Endothelial cell of umbilical vein (primary cell): ENCODE data around the gene OMA1. TPM values are rescaled to one million over a fixed set of nuclear protein-coding genes. Genes with fewer than 3 reads are reported as not detected.

Experiments
- BruUV-seq: library from RNA; stranded (reverse); fragments of 400-500 nt; replicated peaks from 2 replicates; lab custom pipeline; 2021; lab: Mats Ljungman, UMichigan
- CTCF ChIA-PET: fragments of 300-600, 350-600 bp; sonication (Branson Sonifier 250); formaldehyde crosslinking; loops from one replicate; lab custom pipeline; 2021; ENCODE audit warnings: antibody characterized with exemption, inconsistent platforms; lab: Charles Lee
- POLR2A ChIA-PET: fragments of 300-600, 350-600 bp; sonication (Branson Sonifier 250); formaldehyde crosslinking; loops from one replicate; lab custom pipeline; 2021; ENCODE audit warnings: antibody characterized with exemption, inconsistent platforms; lab: Charles Lee
- DNase-seq: peaks from one replicate; pipeline ENCODE4 v3.0.0-alpha.2; 2011; ENCODE audit warnings: low read depth, low spot score
- FAIRE-seq: peaks from 2 replicates; lab custom pipeline; 2011; peaks lifted over from hg19 to GRCh38; lab: Jason Lieb, UNC
- H2AFZ ChIP-seq: 2 replicates; pipeline ENCODE4 v1.6.0; 2012; ENCODE audit warnings: low read depth, low read length, control low read depth, inconsistent platforms
- H3K27ac ChIP-seq: 2 replicates; pipeline ENCODE4 v1.5.1; 2011; ENCODE audit warnings: low read depth, mild to moderate bottlenecking, control low read depth, low read length, moderate library complexity; ENCODE audit not compliant: insufficient read depth
- H3K27me3 ChIP-seq, 2 experiments: 2 replicates each; pipeline versions ENCODE4 v1.6.0 to v1.6.1; 2011; ENCODE audit warnings: low read length in 2 of 2, mixed read lengths in 1 of 2; ENCODE audit not compliant: control insufficient read depth in 2 of 2, insufficient read depth in 2 of 2
- H3K36me3 ChIP-seq, 2 experiments: 2 replicates in 1 of 2; 3 replicates in 1 of 2; pipeline ENCODE4 v1.5.1; 2011; ENCODE audit warnings: low read length in 2 of 2, mild to moderate bottlenecking in 1 of 2, moderate library complexity in 1 of 2; ENCODE audit not compliant: control insufficient read depth in 2 of 2, insufficient read depth in 2 of 2; ENCODE audit errors: extremely low read depth in 1 of 2
- H3K4me1 ChIP-seq: 3 replicates; pipeline ENCODE4 v1.5.1; 2011; ENCODE audit warnings: mild to moderate bottlenecking, low read length; ENCODE audit not compliant: control insufficient read depth, insufficient read depth; ENCODE audit errors: extremely low read depth
- H3K4me2 ChIP-seq: 2 replicates; pipeline ENCODE4 v1.6.1; 2011; ENCODE audit warnings: low read length, control low read depth, mixed read lengths; ENCODE audit not compliant: insufficient read depth
- H3K4me3 ChIP-seq, 3 experiments: fragments of 200-600 bp in 1 of 3; sonication (generic), shearing (Covaris generic) in 1 of 3; replicated peaks in 1 of 3; 2 replicates each; pipeline ENCODE4 v1.5.1; 2011 to 2016; ENCODE audit warnings: control low read depth in 3 of 3, low read length in 3 of 3, mild to moderate bottlenecking in 2 of 3, inconsistent platforms in 1 of 3, low read depth in 1 of 3, moderate library complexity in 1 of 3; ENCODE audit not compliant: insufficient read depth in 1 of 3
- H3K79me2 ChIP-seq: 2 replicates; pipeline ENCODE4 v1.6.0; 2012; ENCODE audit warnings: low read length, inconsistent platforms; ENCODE audit not compliant: control insufficient read depth, insufficient read depth
- H3K9ac ChIP-seq: replicated peaks from 2 replicates; pipeline ENCODE3; 2011; ENCODE audit warnings: low read length, control low read depth; ENCODE audit not compliant: insufficient read depth; ENCODE audit errors: extremely low read depth
- H3K9me1 ChIP-seq: replicated peaks from 3 replicates; pipeline ENCODE4 v1.6.0; 2011; ENCODE audit warnings: mild to moderate bottlenecking, low read length; ENCODE audit not compliant: control insufficient read depth, insufficient read depth; ENCODE audit errors: extremely low read depth
- H3K9me3 ChIP-seq: replicated peaks from 2 replicates; pipeline ENCODE4 v1.5.1; 2012; ENCODE audit warnings: low read length, inconsistent platforms; ENCODE audit not compliant: control insufficient read depth, insufficient read depth
- H4K20me1 ChIP-seq: replicated peaks from 2 replicates; pipeline ENCODE3; 2011; ENCODE audit warnings: mild to moderate bottlenecking, low read length; ENCODE audit not compliant: control insufficient read depth, insufficient read depth; ENCODE audit errors: extremely low read depth
- EZH2 ChIP-seq: IDR thresholded peaks from 2 replicates; pipeline ENCODE4 v1.6.1; 2012; ENCODE audit warnings: borderline replicate concordance, low read depth, mild to moderate bottlenecking, moderate library complexity, low read length, inconsistent platforms; ENCODE audit not compliant: severe bottlenecking
- FOS ChIP-seq: IDR thresholded peaks from 2 replicates; pipeline ENCODE4 v1.6.1; 2011; ENCODE audit warnings: mild to moderate bottlenecking, low read length, moderate library complexity, borderline replicate concordance; ENCODE audit not compliant: insufficient read depth
- GATA2 ChIP-seq: IDR thresholded peaks from 2 replicates; pipeline ENCODE4 v1.7.0; 2011; ENCODE audit warnings: low read depth, mild to moderate bottlenecking, moderate library complexity, mixed read lengths, low read length; ENCODE audit not compliant: insufficient read length, insufficient read depth
- JUN ChIP-seq: IDR thresholded peaks from 2 replicates; pipeline ENCODE4 v1.6.1; 2011; ENCODE audit warnings: borderline replicate concordance, low read depth; ENCODE audit not compliant: insufficient read length, insufficient read depth
- MYC ChIP-seq: IDR thresholded peaks from one replicate; pipeline ENCODE4 v1.6.1; 2011; ENCODE audit warnings: mild to moderate bottlenecking, low read depth, low read length
- POLR2A ChIP-seq: IDR thresholded peaks from 2 replicates; pipeline ENCODE4 v1.6.1; 2012; ENCODE audit warnings: low read depth, mild to moderate bottlenecking, control low read depth, low read length
- POLR2AphosphoS5 ChIP-seq: IDR thresholded peaks from 2 replicates; pipeline ENCODE4 v1.6.1; 2012; ENCODE audit warnings: low read depth, mild to moderate bottlenecking, control low read depth, low read length, moderate library complexity; ENCODE audit not compliant: insufficient read depth
- dilution Hi-C: fragments of 300-500 bp; cut with MboI; formaldehyde crosslinking; loops from one replicate; pipeline ENCODE4 v1.15.0; 2019; ENCODE audit warnings: low sequenced_read_pairs; ENCODE audit not compliant: extremely low pct_ligation_motif_present
- intact Hi-C: fragments of 100-400 bp; cut with micrococcal nuclease; formaldehyde crosslinking; loops from one replicate; pipeline ENCODE4 v1.10.0; 2022
- polyA plus RNA-seq, 4 experiments: library from polyadenylated mRNA; depleted of rRNA in 3 of 4; stranded (reverse) in 3 of 4; unstranded in 1 of 4; fragments of >200 nt; gene quantifications; 2 replicates each; pipeline versions ENCODE4 v1.2.1 to v1.2.3, GENCODE V29; 2011 to 2012; ENCODE audit warnings: missing spikeins in 1 of 4
- total RNA-seq: library from RNA; stranded (reverse); gene quantifications from 2 replicates; pipeline ENCODE4 v1.2.3, GENCODE V29; 2021
- TF ChIP-seq, protein P1 (sequence below), 2 donors: IDR thresholded peaks; 1 replicate in 1 of 2; 2 replicates in 1 of 2; pipeline ENCODE4 v1.5.1; 2011; ENCODE audit warnings: low read length in 2 of 2, mild to moderate bottlenecking in 2 of 2, moderate library complexity in 2 of 2, control low read depth in 1 of 2, inconsistent platforms in 1 of 2, low read depth in 1 of 2; ENCODE audit not compliant: insufficient read depth in 1 of 2; ENCODE audit errors: extremely low read depth in 1 of 2
- TF ChIP-seq, protein P2 (sequence below): IDR thresholded peaks from 2 replicates; pipeline ENCODE4 v1.6.1; 2011; ENCODE audit not compliant: insufficient read depth, insufficient read length

The OMA1 gene
- total and polyA plus RNA-seq, 2 donors (not counting 3 experiments of a cell fraction or from before 2014, with no cell fraction given): 4.0 to 4.6 TPM

DNA sequence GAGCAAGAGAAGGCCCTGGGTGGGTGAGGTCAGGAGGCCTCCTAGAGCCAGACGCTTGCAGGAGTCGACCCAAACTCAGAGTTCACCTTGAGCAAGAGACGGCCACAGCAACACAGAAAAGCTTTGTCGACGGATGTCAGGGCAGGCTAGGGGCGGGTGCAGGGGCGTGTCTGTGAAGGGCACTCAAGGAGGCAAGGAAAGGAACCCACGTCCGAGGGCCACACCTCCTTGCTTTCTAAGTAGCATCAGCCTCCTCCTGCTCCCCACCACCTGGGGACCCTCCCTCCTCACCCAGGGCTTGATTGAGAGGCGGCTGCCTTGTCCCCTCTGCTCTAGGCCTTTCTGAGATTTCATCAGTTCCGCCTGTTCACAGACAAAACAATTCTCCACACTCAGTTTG is 92.1 kb downstream of the OMA1 start:
- intact Hi-C loops: no loop called here
- no peaks in the 10 kb centered on the region for H3K36me3 ChIP-seq
- dilution Hi-C loops: no loop called here
- no peaks in the 10 kb centered on the region for H4K20me1 ChIP-seq
- no peaks in the 10 kb centered on the region for H3K9me3 ChIP-seq
- TF ChIP-seq, protein P1, sequence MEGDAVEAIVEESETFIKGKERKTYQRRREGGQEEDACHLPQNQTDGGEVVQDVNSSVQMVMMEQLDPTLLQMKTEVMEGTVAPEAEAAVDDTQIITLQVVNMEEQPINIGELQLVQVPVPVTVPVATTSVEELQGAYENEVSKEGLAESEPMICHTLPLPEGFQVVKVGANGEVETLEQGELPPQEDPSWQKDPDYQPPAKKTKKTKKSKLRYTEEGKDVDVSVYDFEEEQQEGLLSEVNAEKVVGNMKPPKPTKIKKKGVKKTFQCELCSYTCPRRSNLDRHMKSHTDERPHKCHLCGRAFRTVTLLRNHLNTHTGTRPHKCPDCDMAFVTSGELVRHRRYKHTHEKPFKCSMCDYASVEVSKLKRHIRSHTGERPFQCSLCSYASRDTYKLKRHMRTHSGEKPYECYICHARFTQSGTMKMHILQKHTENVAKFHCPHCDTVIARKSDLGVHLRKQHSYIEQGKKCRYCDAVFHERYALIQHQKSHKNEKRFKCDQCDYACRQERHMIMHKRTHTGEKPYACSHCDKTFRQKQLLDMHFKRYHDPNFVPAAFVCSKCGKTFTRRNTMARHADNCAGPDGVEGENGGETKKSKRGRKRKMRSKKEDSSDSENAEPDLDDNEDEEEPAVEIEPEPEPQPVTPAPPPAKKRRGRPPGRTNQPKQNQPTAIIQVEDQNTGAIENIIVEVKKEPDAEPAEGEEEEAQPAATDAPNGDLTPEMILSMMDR (IDR thresholded peaks at IDR 0.05; ENCODE audit: extremely low read depth in 1 of 2, insufficient read depth in 1 of 2, low read depth in 1 of 2, low read length in 2 of 2): no peak
- no peak for TF ChIP-seq JUN
- TF ChIP-seq, protein P2, sequence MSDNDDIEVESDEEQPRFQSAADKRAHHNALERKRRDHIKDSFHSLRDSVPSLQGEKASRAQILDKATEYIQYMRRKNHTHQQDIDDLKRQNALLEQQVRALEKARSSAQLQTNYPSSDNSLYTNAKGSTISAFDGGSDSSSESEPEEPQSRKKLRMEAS: no peak
- no peak for TF ChIP-seq FOS
- TF ChIP-seq GATA2: no peak
- TF ChIP-seq POLR2A: no peak
- no peak for TF ChIP-seq EZH2
- TF ChIP-seq POLR2AphosphoS5: no peak
- TF ChIP-seq MYC: no peak
- no peak overlapping the region for H3K4me3 ChIP-seq
- no peaks in the 10 kb centered on the region for H3K4me1 ChIP-seq
- no peaks in the 10 kb centered on the region for H3K9me1 ChIP-seq
- ChIA-PET CTCF (no interaction called here), POLR2A (no interaction called here)
- BruUV-seq: no TSS peak
- H3K79me2 ChIP-seq: no peaks in the 10 kb centered on the region
- no peak overlapping the region for H3K9ac ChIP-seq
- no peak overlapping the region for H3K4me2 ChIP-seq
- H3K27ac ChIP-seq: no peak overlapping the region
- H2AFZ ChIP-seq: no peak overlapping the region
- FAIRE-seq: no peak
- no peak for DNase-seq
- H3K27me3 ChIP-seq: no peaks in the 10 kb centered on the region
